Stimulated activated CD8-positive, alpha-beta memory T cell treated with anti-CD3 and anti-CD28 coated beads, Interleukin-12 subunit alpha, Interleukin-12 subunit beta, amount 100 ng/mL, for 1 hour (primary cell): Measurements from ENCODE around the gene CAMSAP1.

Source experiments
- DNase-seq: peaks from one replicate; pipeline ENCODE4 v3.0.0-alpha.2; 2020; ENCODE audit warnings: low read depth

The CAMSAP1 gene

DNA sequence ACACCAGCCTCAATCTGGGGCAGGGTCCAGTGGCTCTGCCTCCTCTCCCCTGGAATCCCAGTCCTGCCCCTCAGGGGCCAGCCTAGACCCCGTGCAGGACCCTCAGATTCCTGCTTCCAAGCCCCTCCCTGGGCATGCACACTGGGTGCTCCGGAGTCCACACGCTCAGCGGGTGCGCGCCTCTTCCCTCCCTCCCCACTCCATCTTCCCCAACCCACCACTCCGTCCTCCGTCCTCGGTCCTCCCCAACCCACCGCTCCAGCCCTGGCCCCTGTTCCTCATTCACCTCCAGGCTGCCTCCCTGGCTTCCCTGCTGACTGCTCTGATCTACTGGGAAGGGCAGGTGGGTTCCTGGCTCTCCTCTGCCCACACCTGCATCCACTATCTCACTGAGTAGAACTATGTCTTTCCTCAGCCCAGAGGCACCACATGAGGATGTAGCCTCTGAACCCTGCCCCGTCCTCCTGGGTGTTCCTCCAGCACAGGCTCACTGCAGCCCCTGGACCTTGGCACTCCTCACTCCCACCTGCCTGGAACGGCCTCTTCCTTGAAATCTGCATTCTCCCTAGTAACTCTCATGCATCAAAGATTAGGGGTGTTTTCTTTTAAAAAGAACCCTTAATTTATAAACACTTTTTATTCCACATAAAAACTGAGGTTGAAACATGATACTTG lies 92.8 kb downstream of the CAMSAP1 start:
- DNase-seq, result no peak

DNA sequence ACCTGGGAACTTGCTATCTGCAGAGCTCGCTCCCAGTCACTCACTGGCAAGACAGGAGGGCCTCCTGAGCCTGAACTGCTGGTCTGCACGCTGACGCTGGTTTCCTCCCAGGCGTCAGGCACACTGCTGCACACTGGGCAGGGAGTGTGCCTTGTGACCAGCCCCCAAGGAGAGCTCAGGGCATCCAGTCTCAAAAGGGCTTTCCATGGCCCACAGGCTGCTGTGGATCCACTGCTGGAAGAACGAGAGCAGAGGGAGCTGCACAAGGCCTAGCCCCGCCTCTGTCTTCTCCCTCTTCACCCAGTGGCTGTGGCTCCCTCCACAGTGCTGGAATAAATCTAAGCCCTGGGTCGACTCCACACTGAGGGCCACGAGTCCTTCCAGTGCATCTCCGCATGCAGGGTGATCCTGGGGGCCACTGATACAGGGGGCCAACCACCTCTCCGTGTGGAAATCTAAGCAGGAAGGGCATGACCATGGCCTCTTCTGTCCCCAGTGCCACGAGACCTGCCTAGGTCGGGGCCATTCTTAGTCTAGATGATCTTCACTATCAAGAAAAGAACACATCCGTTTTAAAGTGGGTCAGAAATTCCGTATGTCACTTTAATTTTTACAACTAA lies 93.6 kb downstream of the CAMSAP1 start:
- no peak for DNase-seq

DNA sequence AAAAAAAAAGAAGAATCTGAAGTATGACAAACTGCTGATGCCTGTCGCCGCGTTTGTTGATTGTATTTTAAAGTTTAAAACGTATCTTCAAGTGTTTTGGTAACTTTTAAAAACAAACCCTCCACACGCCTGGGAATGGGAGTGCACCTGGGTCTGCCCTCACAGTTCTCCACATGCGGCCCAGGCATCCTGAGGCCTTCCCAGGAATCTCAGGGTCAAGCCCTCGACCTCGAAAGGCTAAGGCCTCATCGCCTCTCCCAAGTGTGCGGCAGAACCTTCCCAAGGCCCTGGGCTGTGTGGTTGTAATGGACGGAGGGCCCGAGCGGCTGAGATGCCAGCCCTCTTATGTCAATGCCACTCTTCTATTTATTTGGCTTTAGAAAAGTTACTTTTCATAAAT lies 94.4 kb downstream of the CAMSAP1 start:
- no peak for DNase-seq

DNA sequence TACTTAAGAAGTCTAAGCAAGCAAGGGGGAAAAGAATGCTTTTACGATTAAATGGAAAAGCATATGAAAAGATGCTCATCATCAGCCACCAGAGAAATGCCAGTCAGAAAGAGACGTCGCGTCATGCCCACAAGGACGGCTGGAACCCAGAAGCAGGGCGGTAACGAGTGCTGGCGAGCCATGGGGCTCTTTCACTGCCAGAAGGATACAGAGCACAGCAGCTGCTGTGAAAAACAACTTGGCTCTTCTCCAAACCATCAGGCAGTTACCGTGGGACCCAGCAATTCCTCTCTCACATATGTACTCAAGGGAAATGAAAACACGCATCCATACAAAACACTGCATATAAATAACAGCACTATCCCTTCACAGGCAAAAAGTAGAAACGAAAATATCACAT lies 95.5 kb downstream of the CAMSAP1 start:
- no peak for DNase-seq

DNA sequence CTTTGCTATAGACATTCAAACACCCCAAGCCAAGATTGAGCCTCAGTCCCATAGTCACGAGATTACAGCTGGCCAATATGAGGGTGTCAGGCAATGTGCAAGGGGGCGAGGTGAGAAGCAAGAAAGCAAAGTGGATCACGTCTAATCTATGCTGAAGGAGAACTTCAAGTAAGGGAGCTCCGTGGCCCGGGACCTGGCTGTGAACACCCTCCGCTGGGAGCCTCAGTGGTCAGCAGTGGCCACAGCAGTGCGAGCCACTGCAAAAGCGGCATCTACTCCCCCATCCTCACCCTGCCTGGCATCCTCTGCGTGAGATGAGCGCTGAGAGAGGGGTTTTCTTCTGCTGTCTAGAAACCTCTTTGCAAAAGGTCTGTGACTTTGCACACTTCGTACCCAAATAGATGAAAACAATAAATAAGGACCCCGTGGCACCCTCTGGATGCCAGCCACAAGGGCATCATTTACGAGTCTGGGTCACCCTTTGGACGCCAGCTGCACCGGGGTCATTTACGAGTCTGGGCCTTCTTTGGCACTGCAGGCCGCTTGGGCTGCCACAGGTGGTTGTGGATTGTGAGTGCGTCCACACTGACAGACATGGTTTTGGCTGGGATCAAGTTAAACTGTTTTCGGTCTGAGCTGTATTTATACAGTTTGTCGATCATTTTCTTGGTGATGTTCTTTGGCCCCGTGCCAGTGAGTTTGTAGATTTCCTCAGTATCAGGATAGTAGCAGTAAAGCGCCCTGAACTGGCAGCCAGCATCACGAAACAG lies 96.4 kb downstream of the CAMSAP1 start:
- DNase-seq, result no peak

DNA sequence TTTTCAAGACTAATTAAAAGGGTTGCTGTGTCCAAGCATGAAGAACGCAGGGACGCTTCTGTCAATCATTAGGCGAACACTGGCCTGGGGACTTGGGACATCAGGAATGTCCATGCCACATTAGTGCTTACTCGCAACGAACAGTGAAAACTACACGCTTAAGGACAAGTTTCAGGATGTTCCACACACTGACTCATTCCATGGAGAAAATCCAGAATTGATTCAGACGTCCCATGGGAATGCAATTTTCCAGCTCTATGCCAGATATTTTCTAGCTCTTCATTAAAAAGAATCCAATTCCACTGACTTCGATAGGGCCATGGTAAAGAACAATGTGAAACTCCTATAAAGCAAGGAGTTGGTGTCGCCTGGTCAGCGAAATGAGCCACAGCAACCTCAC lies 98.2 kb downstream of the CAMSAP1 start:
- no peak for DNase-seq

DNA sequence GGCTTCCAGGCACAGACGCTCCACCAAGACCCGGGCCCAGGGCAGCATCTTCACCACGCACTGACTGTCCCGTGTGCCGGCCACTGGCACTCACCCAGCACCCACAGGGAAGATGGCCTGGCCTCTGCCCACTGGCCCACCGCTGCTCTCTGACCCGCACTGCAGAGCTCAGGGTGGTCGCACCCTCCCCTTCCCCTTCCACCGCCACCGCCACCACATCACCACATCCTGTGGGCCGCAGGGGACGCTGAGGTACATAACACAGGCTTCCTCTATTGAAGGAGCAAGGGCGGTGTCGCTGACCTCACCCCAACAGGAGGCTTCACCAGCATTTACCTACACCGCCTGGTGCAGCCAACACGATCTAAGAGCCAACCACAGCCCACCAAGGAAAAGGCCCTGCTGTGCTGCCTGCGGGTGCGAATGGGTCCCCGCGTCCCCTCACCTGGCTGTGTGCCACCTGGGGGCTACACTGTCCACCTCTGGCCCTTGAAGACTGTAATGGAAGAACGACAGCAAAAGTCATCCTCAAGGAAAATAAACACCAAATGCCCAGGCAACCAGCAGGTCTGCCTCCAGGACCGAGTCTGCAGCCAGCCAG lies 101.8 kb downstream of the CAMSAP1 start:
- no peak for DNase-seq

DNA sequence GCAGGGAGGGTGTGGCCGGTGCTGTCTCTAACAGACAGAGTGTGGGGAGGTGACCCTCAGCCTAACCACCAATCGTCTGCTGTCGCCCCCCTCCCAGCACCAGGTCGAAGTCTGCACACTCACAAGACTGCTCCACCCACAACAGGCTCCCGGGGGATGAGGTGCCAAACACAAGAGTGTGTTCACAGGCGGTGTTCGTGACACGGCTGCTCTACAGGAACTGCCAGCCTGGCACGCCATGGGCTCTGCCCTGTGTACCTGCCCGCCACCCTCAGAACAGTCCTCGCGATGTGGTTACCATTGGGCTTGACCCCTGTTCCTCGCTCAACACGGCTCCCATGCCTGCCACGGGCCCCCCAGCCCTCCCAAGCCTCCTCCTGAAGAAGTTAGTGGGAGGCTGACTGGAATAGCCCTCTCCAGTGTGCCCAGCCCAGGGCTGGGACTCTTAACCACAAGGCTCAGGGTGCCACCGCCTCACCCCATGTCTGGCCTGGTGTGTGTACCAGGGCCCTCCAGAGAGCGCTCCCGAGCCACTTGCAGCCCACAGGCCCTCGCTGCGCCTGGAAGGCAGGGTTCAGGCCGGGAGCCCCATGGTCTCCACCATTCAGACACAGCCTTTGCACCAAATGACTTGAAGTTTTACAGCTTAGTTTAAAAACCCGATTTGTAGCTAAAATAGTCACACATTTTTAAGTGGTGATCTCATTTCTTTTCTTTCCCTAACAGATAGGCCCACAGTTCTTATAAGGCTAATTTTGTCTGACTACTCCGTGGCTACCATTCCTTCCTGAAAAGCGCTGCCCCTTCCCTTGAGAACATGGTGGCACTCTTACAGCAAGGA lies 102.5 kb downstream of the CAMSAP1 start:
- no peak for DNase-seq

DNA sequence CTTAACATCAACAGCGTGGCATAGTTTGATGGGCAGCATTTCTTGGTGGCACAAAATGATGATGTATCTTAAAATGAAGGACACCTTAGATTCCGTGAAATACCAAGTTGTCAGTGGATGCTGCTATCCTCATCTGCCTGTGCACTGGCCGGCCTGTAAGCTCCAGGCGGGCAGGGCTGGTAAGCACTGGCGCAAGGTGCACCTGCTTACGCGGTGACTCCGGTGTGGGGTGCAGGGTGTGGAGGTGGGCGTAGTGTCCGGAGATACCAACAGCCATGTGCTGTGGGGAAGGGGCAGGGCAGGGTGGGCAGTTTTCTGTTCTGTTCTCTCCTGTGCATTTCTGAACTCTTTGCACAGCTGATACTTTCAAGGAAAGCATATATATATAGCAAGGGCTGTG lies 103.9 kb downstream of the CAMSAP1 start:
- DNase-seq, result no peak

DNA sequence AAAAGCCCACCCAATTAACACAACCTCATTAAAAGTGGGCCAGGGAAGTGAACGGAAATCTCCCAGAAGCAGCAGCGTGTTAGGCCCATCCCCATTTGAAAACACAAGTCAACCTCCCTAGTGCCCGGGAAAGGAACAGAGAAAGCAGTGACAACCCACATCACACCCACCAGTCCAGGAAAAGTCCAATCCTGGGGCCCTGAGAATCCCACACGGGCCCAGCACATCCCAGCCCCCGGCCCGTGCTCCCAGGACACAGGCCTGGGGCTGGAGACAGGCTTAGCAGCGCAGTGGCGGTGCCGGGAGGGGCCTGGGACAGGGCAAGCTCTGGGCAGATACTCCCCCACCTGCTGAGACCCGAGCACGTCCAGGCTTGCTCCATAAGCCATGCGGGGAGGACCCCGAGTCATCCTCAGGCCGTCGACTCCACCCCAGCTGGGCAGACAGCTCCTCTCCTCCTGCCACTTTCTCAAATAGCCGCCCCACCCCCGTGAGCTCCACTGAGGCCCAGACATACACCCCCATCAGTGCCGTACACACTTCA lies 104.4 kb downstream of the CAMSAP1 start:
- DNase-seq, result no peak

DNA sequence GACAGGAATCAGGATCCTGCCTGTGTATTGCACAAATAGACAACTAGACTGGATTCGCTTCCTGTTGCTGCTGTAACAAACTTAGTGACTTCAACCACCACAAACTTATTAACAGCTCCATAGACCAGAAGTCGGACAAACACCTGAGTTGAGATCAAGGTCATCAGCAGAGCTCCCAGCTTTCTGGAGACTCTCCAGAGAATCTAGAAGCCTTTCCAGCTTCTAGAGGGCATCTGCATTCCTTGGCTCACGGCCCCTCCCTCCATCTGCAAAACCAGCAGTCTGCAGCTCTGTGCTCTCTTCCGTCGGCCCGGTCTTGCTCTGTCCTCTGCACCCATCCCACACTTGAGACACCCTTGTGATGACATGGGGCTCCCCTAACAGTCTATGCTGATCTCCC lies 106.3 kb downstream of the CAMSAP1 start:
- no peak for DNase-seq

DNA sequence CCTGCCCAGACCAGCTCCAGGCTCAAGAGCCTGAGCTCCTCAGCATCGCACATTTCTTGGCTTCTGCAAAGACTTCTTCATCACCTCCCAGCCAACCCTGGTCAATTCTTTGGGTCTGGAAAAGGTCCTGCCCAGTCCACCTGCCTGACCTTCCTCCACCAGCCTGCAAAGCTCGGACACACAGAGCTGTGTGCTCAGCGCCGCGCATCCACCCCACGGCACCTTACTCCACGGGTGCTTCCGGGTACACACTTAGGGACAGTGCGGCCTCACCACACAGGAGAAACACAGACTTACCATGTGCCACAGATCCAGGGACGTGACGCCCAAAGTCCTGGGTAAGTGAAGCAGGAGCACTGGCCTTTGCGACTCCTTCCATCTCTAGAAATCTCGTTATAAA lies 108.1 kb downstream of the CAMSAP1 start:
- DNase-seq, result no peak

DNA sequence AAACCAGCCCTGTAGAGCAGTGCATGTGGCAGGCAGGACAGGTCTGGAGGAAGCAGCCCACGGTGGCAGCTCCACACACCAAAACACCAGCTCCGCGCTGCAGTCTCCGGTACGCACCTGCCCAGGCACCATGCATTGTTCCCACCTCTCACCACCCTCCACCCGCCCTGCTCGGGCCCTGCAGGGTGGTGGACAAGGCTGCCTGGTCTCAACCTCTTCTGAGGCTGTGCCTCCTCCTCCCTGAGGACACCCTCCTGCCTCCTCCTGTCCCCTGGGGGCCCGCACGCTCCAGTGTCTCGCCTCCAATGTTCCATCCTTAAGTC lies 109.1 kb downstream of the CAMSAP1 start:
- DNase-seq, result no peak

DNA sequence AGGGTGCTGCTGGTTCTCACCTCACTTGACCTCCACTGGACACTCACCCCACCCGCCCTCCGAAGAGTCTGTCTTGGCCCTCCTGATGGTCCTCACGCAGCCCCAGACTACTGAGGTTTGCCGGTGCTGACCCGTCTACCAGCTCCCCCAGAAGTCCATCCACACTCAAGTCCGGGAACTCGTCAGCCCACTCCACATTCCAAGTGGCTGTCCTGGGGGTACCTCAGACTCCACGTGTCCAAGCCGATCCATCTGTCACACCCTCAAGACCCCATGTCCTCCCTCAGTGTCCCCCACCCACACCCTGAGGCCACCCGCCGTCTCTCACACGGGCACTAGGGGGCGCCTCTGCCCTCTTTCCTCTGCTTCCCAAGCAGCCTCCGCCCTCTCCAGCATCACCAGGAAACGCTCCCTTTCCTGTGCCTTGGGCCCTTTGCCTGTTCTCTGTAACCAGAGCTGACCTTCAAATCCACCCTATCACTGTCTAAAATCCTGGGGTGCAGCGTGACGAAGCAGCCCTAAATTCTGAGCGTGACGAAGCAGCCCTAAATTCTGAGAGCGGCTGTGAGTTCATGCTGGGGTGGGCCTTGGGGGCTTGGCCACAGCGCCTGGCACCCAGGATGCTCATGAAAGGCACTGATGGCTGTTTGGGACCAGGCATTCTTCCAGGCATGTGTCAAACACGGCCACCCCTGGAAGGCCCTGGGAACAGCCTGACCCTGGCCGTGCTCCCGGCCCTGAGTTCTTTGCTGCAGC lies 109.7 kb downstream of the CAMSAP1 start:
- DNase-seq, result no peak

DNA sequence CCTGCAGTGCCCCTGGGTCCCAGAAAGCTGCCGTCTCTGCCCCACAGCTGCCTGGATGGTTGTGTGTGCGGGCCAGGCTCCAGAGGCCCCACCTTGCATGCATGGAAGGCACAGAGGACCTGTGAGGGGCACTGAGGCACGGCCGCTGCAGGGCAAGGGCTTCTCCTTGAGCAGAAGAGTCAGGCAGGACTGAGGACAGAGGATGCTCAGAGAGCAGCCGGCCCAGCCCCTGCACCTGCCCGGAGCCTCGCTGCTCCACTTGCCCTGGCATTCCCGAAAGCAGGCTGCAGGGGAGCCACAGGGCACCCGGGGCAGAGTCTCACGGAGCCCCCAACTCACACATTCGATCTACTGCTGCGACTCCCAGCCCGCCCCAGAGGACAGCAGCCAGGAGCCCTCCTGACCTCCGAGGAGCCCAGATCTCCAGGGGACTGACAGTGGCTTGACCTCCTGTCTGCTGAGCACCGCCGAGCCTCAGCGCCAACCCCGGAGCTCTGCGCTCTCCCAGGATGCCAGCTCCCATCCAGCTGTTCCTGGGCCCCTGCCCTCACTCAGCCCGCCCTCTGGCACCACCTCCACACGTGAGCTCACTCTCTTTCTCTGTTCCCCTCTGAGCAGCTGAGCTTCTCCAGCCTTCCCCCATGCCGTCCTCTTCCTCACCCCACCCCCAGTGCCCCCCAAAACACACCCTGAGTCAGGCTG lies 110.4 kb downstream of the CAMSAP1 start:
- no peak for DNase-seq

DNA sequence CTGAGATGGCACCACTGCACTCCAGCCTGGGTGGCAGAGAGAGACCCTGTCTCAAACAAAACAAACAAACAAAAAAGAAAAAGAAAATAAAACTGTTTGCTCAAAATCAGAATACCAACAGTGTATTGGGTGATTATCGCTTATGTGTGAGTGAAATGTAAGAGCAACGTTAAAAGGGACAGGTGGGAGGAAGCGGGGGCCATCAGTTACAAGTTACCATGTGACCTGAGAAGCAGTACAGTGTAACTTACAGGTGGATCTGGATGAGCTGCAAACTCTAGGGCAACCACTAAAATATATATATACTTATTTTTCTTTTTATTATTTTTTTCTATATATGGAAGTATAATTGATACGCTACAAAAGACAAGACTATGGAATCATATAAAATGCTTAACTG lies 112.0 kb downstream of the CAMSAP1 start:
- no peak for DNase-seq

DNA sequence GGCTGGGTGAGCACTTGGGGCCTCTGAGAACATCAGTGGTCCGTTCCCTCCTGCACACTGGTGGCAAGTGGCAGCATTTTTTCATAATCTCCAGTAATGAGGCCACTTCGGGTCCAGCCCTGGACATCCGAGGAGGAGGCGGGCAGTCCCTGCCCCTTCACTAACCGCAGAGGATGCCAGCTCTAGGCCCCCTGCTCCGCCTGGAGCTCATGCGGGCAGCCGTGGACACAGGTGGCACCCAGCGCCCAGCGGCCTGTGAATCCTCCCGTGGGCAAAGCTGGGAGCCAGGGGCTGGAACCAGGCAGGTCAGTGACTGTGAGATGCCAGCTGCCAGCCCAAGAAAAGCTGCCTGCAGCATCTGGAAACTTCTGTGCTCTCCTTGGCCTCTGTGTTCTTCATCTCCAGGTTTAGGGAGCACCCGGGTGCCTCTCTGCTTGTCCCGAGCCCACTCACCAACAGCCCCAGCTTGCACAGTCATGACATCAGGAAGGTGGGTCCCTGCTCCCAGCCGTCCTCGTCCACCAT lies 112.9 kb downstream of the CAMSAP1 start:
- no peak for DNase-seq

DNA sequence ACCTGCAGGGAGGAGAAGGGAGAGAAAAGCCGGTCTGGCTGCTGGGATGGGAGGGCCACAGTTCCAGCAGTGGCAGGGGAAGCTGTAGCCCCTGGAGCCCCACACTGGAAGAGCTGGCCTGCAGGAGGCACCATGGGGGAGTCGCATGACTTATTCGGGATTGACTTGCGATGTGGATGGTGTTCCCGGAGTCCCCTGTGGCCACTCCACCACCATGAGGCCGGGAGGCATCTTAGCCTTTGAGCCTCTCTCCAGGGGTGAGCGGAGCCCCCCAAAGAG lies 113.3 kb downstream of the CAMSAP1 start:
- no peak for DNase-seq

DNA sequence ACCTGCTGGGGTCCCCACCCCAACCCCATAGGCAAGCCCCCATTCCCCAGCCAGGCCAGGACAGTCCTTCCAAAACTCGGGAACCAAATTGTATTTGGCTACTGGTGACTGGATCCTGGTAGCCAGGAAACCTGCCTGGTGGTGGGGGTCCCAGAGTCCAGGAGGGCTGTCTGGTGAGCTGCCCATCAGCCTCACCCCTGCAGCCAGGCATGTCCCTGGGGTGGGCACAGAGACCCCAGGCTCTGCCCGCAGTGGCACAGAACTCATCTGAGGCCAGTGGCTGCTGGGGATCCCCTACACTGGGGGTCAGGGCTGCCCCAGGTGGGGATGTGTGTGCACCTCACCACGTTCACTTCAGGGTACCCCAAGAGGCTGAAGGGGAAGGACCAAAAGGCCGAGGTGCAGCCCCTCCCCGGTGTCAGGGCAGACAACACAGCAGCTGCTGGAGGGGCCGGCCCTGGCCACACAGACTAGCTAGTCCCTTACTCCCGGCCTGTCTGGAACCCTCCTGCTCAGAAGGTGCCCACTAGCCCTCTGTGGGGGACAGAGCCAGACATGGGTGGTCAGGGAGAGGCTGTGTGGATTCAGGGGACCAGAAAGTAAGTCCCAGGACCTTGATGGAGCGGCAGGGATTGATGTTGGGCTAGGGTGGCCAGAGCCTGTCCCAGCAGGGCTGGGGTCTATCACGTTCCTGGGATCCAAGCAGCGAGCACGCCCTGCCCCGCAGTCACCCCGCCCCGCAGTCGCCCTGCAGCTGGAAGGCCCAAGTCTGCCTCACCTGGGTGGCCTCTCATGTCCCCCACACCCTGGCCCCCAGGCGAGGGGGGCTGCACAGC lies 113.9 kb downstream of the CAMSAP1 start:
- DNase-seq, result no peak
